22Rv1 (cell line): ENCODE measurements around the gene ZNF710.

Experiments used
- ZFX ChIP-seq: fragments of 450-650 bp; IDR thresholded peaks from 2 replicates; pipeline ENCODE4 v1.6.1; 2017; ENCODE audit warnings: antibody characterized with exemption, borderline replicate concordance
- TF ChIP-seq, protein P1 (sequence below): fragments of 450-650 bp; IDR thresholded peaks from 2 replicates; pipeline ENCODE4 v1.5.1; 2017; ENCODE audit warnings: mild to moderate bottlenecking

DNA sequence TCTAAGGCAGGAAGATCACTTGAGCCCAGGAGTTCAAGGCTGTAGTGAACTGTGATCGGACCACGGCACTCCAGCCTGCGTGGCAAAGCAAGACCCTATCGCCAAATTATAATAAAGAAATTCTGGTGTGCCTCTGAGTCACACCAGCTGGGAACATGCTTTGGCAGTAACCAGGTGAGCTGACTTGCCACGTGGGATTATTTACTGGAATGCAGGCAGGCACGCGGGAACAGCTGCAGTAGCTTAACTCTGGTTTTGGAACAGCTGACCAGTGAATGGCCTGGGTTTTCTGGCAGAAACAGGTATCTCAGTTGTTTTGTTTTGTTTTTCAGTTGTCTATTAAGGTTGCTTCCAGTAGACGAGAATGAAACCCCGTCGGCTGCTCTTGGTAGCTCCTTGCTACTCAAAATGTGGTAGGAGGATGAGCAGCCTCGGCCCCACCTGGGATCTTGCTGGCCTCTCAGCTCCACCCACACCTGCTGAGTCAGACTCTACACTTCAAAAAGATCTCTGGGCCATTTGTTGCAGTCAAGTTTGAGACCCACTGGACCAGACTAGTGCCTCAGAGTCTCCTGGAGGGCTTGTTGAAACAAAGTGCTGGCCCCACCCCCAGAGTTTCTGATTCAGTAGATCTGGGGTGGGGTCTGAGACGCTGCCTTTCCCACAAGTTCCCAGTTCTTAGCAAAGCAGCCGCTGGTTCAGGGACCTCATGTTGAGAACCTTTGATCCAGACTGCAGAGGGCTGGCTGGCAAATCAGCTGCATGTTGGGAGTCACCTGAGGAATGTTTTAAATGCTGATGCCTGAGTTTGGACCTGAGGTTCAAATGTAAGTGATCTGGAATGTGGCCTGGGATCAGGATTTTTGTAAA, 74.5 kb downstream of the ZNF710 start:
- TF ChIP-seq, protein P1, sequence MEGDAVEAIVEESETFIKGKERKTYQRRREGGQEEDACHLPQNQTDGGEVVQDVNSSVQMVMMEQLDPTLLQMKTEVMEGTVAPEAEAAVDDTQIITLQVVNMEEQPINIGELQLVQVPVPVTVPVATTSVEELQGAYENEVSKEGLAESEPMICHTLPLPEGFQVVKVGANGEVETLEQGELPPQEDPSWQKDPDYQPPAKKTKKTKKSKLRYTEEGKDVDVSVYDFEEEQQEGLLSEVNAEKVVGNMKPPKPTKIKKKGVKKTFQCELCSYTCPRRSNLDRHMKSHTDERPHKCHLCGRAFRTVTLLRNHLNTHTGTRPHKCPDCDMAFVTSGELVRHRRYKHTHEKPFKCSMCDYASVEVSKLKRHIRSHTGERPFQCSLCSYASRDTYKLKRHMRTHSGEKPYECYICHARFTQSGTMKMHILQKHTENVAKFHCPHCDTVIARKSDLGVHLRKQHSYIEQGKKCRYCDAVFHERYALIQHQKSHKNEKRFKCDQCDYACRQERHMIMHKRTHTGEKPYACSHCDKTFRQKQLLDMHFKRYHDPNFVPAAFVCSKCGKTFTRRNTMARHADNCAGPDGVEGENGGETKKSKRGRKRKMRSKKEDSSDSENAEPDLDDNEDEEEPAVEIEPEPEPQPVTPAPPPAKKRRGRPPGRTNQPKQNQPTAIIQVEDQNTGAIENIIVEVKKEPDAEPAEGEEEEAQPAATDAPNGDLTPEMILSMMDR, result no peak
- TF ChIP-seq ZFX, result no peak
